ENCODE measurements around the gene DIPK1B. TPM values are rescaled to one million over a fixed set of nuclear protein-coding genes. Genes with fewer than 3 reads are reported as not detected.
A peak's percentile ranks its signal among the peaks of the same experiment; 100 is the strongest.

DIPK1B gene
- total RNA-seq, 1 donor from 2014 or later = 60.5 TPM

DNA sequence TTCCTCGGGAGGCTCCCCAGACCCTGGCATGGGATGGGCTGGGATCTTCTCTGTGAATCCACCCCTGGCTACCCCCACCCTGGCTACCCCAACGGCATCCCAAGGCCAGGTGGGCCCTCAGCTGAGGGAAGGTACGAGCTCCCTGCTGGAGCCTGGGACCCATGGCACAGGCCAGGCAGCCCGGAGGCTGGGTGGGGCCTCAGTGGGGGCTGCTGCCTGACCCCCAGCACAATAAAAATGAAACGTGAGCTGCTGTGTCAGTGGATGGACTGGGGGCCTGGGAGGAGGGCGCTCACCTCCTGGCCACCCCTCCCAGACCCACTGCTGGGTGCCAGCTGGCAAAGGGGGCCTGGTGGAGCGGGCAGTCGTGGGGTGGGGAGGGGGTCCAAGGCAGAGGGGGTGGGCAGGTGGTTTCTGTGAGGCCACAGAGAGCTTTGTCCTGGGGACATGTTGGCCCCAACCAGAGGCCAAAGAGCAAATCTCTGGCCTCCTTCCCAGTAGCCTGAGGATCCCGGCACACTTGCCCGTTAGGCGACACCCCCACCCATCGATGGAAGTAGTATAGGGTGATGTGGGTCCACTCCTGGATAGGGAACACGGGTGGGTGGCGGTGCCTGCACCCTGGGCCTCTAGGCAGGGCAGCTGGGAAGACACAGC lies 39.8 kb upstream of the DIPK1B start:
- no peaks in the 10 kb centered on the region for H3K4me1 Mint-ChIP-seq
- H3K36me3 Mint-ChIP-seq = peaks cover 1% of the 10 kb centered on the region
- no peak overlapping the region for H3K27ac Mint-ChIP-seq
- no peaks in the 10 kb centered on the region for H3K27me3 Mint-ChIP-seq (ENCODE audit: low read depth)
- H3K4me3 Mint-ChIP-seq = no peak overlapping the region
- TF ChIP-seq, protein P1, sequence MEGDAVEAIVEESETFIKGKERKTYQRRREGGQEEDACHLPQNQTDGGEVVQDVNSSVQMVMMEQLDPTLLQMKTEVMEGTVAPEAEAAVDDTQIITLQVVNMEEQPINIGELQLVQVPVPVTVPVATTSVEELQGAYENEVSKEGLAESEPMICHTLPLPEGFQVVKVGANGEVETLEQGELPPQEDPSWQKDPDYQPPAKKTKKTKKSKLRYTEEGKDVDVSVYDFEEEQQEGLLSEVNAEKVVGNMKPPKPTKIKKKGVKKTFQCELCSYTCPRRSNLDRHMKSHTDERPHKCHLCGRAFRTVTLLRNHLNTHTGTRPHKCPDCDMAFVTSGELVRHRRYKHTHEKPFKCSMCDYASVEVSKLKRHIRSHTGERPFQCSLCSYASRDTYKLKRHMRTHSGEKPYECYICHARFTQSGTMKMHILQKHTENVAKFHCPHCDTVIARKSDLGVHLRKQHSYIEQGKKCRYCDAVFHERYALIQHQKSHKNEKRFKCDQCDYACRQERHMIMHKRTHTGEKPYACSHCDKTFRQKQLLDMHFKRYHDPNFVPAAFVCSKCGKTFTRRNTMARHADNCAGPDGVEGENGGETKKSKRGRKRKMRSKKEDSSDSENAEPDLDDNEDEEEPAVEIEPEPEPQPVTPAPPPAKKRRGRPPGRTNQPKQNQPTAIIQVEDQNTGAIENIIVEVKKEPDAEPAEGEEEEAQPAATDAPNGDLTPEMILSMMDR (IDR thresholded peaks at IDR 0.05; ENCODE audit: unreplicated experiment) = no peak
- H3K9me3 Mint-ChIP-seq = no peaks in the 10 kb centered on the region
- DNase-seq (ENCODE audit: low spot score in 2 of 2, unreplicated experiment in 2 of 2) = no peak

- no peaks in the 10 kb centered on the region for H3K4me1 Mint-ChIP-seq
- DNase-seq (ENCODE audit: low spot score in 2 of 2, unreplicated experiment in 2 of 2) = no peak
- no peaks in the 10 kb centered on the region for H3K9me3 Mint-ChIP-seq
- H3K4me3 Mint-ChIP-seq = no peak overlapping the region
- TF ChIP-seq, protein P1 (IDR thresholded peaks at IDR 0.05; ENCODE audit: unreplicated experiment) = no peak
- no peaks in the 10 kb centered on the region for H3K27me3 Mint-ChIP-seq (ENCODE audit: low read depth)
- no peak overlapping the region for H3K27ac Mint-ChIP-seq
- peaks cover 1% of the 10 kb centered on the region for H3K36me3 Mint-ChIP-seq
These were observed 39.0 kb upstream of the DIPK1B start for GRCh38 chr9:136673088-136673974.

DNA sequence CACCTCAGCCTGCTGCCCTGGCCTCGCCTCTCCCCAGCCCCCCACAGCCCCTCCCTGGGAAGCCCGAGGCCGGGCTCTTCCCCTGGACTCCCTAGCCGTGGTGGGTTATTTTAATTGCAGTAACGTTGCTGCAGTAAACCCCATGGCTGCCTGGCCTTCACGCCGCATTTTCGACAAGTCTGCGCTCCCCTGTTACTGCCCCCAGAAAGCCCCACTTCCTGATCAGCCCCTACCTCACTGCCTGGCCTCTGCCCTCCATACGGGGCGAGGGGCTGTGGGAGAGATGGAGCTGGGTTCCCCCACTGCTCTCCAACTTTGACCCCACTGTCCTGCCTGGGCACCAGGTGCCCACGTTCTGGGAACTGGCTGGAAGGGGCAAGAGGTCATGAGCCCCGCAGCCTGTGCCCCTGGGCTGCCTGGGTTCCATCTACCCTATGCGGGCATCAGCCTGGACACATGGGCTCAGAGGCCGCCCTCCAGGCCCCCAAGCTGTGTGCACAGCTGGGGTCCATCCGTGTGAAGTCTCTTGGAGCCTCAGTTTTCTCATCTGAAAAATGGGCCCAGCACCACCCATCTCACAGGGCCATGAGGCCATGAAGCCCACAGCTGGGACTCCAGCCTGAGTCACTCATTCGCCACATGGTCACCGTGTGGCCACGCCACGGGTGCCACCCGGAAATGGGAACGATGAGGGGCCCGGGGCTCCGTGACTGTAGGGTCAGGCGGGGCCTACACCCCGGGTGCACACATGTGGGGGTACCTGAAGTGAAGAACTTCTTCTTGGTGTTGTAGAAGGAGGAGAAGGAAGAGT lies 38.2 kb upstream of the DIPK1B start:
- Mint-ChIP-seq H3K4me3 (no peak overlapping the region), H3K4me1 (no peaks in the 10 kb centered on the region), H3K36me3 (peaks cover 1% of the 10 kb centered on the region), H3K27ac (peak overlapping the region; percentile 16), H3K9me3 (no peaks in the 10 kb centered on the region), H3K27me3 (ENCODE audit: low read depth) (no peaks in the 10 kb centered on the region)
- DNase-seq (ENCODE audit: low spot score in 2 of 2, unreplicated experiment in 2 of 2) = no peak
- TF ChIP-seq, protein P1 (IDR thresholded peaks at IDR 0.05; ENCODE audit: unreplicated experiment) = no peak

- DNase-seq (ENCODE audit: low spot score in 2 of 2, unreplicated experiment in 2 of 2) = no peak
- Mint-ChIP-seq H3K4me3 (no peak overlapping the region), H3K36me3 (peaks cover 1% of the 10 kb centered on the region), H3K4me1 (no peaks in the 10 kb centered on the region), H3K9me3 (no peaks in the 10 kb centered on the region), H3K27me3 (ENCODE audit: low read depth) (no peaks in the 10 kb centered on the region), H3K27ac (no peak overlapping the region)
- TF ChIP-seq, protein P1 (IDR thresholded peaks at IDR 0.05; ENCODE audit: unreplicated experiment) = no peak
These were observed 37.5 kb upstream of the DIPK1B start for GRCh38 chr9:136674786-136675349.

Data from mesothelial cell of epicardium (in vitro differentiated cells).